ENCODE measurements around the gene IL20RA.

The IL20RA gene

GRCh38 chr6:137044366-137045221, at the start of gene IL20RA:
Gene IL20RA (minus strand): TSS chr6:137044965. CDS start chr6:137044728, 237 bp downstream.
- H3K36me3 ChIP-seq (ENCODE audit: control insufficient read depth, low read depth, low read length), result no peaks in the 10 kb centered on the region
- H3K4me3 ChIP-seq (ENCODE audit: low read length), result peak within 1 kb of the TSS; percentile 58
- no peaks in the 10 kb centered on the region for H3K9me3 ChIP-seq (ENCODE audit: control insufficient read depth, low read depth, low read length)
- peaks cover 41% of the 10 kb centered on the region for H3K27me3 ChIP-seq (ENCODE audit: control insufficient read depth, insufficient read depth, low read length)
- H3K4me1 ChIP-seq (ENCODE audit: control insufficient read depth, low read depth, low read length), result no peaks in the 10 kb centered on the region
- no peak within 1 kb of the TSS for H3K27ac ChIP-seq (ENCODE audit: low read length)
- H3K9ac ChIP-seq (ENCODE audit: low read length), result peak within 1 kb of the TSS; percentile 39

- Histone ChIP-seq H3K27me3 (ENCODE audit: control insufficient read depth, insufficient read depth, low read length) (no peaks in the 10 kb centered on the region), H3K36me3 (ENCODE audit: control insufficient read depth, low read depth, low read length) (no peaks in the 10 kb centered on the region), H3K9ac (ENCODE audit: low read length) (no peak overlapping the region), H3K9me3 (ENCODE audit: control insufficient read depth, low read depth, low read length) (no peaks in the 10 kb centered on the region), H3K4me3 (ENCODE audit: low read length) (no peak overlapping the region), H3K27ac (ENCODE audit: low read length) (no peak overlapping the region), H3K4me1 (ENCODE audit: control insufficient read depth, low read depth, low read length) (peaks cover 9% of the 10 kb centered on the region)
Observed at GRCh38 chr6:137093183-137094069, 48.7 kb upstream of the IL20RA start.

GRCh38 chr6:137092018-137092417, 47.3 kb upstream of the IL20RA start:
- no peaks in the 10 kb centered on the region for H3K9me3 ChIP-seq (ENCODE audit: control insufficient read depth, low read depth, low read length)
- H3K27me3 ChIP-seq (ENCODE audit: control insufficient read depth, insufficient read depth, low read length), result no peaks in the 10 kb centered on the region
- H3K36me3 ChIP-seq (ENCODE audit: control insufficient read depth, low read depth, low read length), result no peaks in the 10 kb centered on the region
- H3K4me1 ChIP-seq (ENCODE audit: control insufficient read depth, low read depth, low read length), result peaks cover 9% of the 10 kb centered on the region
- no peak overlapping the region for H3K4me3 ChIP-seq (ENCODE audit: low read length)
- no peak overlapping the region for H3K27ac ChIP-seq (ENCODE audit: low read length)
- H3K9ac ChIP-seq (ENCODE audit: low read length), result no peak overlapping the region

GRCh38 chr6:137089305-137089704, 44.5 kb upstream of the IL20RA start:
- Histone ChIP-seq H3K36me3 (ENCODE audit: control insufficient read depth, low read depth, low read length) (no peaks in the 10 kb centered on the region), H3K27me3 (ENCODE audit: control insufficient read depth, insufficient read depth, low read length) (no peaks in the 10 kb centered on the region), H3K9me3 (ENCODE audit: control insufficient read depth, low read depth, low read length) (no peaks in the 10 kb centered on the region), H3K4me3 (ENCODE audit: low read length) (no peak overlapping the region), H3K4me1 (ENCODE audit: control insufficient read depth, low read depth, low read length) (no peaks in the 10 kb centered on the region), H3K27ac (ENCODE audit: low read length) (no peak overlapping the region), H3K9ac (ENCODE audit: low read length) (no peak overlapping the region)

- Histone ChIP-seq H3K36me3 (ENCODE audit: control insufficient read depth, low read depth, low read length) (no peaks in the 10 kb centered on the region), H3K27ac (ENCODE audit: low read length) (no peak overlapping the region)
Observed at GRCh38 chr6:137087902-137088301, 43.1 kb upstream of the IL20RA start.

GRCh38 chr6:137086031-137086430, 41.3 kb upstream of the IL20RA start:
- H3K36me3 ChIP-seq (ENCODE audit: control insufficient read depth, low read depth, low read length), result no peaks in the 10 kb centered on the region
- H3K4me3 ChIP-seq (ENCODE audit: low read length), result no peak overlapping the region
- no peak overlapping the region for H3K9ac ChIP-seq (ENCODE audit: low read length)
- no peaks in the 10 kb centered on the region for H3K4me1 ChIP-seq (ENCODE audit: control insufficient read depth, low read depth, low read length)
- H3K27me3 ChIP-seq (ENCODE audit: control insufficient read depth, insufficient read depth, low read length), result no peaks in the 10 kb centered on the region
- H3K27ac ChIP-seq (ENCODE audit: low read length), result no peak overlapping the region
- H3K9me3 ChIP-seq (ENCODE audit: control insufficient read depth, low read depth, low read length), result no peaks in the 10 kb centered on the region

More at GRCh38 chr6:137087902-137088301, 43.1 kb upstream of the IL20RA start:
- H3K4me1 ChIP-seq (ENCODE audit: control insufficient read depth, low read depth, low read length), result no peaks in the 10 kb centered on the region
- H3K9ac ChIP-seq (ENCODE audit: low read length), result no peak overlapping the region
- no peaks in the 10 kb centered on the region for H3K27me3 ChIP-seq (ENCODE audit: control insufficient read depth, insufficient read depth, low read length)
- H3K9me3 ChIP-seq (ENCODE audit: control insufficient read depth, low read depth, low read length), result no peaks in the 10 kb centered on the region
- no peak overlapping the region for H3K4me3 ChIP-seq (ENCODE audit: low read length)

- H3K27me3 ChIP-seq (ENCODE audit: control insufficient read depth, insufficient read depth, low read length), result no peaks in the 10 kb centered on the region
- H3K9me3 ChIP-seq (ENCODE audit: control insufficient read depth, low read depth, low read length), result no peaks in the 10 kb centered on the region
- no peak overlapping the region for H3K4me3 ChIP-seq (ENCODE audit: low read length)
- no peak overlapping the region for H3K27ac ChIP-seq (ENCODE audit: low read length)
- H3K36me3 ChIP-seq (ENCODE audit: control insufficient read depth, low read depth, low read length), result no peaks in the 10 kb centered on the region
- no peaks in the 10 kb centered on the region for H3K4me1 ChIP-seq (ENCODE audit: control insufficient read depth, low read depth, low read length)
- no peak overlapping the region for H3K9ac ChIP-seq (ENCODE audit: low read length)
Observed at GRCh38 chr6:137084865-137085617, 40.3 kb upstream of the IL20RA start.

- H3K4me3 ChIP-seq (ENCODE audit: low read length), result no peak overlapping the region
- H3K9ac ChIP-seq (ENCODE audit: low read length), result no peak overlapping the region
- no peaks in the 10 kb centered on the region for H3K36me3 ChIP-seq (ENCODE audit: control insufficient read depth, low read depth, low read length)
- H3K4me1 ChIP-seq (ENCODE audit: control insufficient read depth, low read depth, low read length), result no peaks in the 10 kb centered on the region
- H3K27ac ChIP-seq (ENCODE audit: low read length), result no peak overlapping the region
- H3K9me3 ChIP-seq (ENCODE audit: control insufficient read depth, low read depth, low read length), result no peaks in the 10 kb centered on the region
- H3K27me3 ChIP-seq (ENCODE audit: control insufficient read depth, insufficient read depth, low read length), result no peaks in the 10 kb centered on the region
Observed at GRCh38 chr6:137084090-137084489, 39.3 kb upstream of the IL20RA start.

- no peaks in the 10 kb centered on the region for H3K9me3 ChIP-seq (ENCODE audit: control insufficient read depth, low read depth, low read length)
- no peak overlapping the region for H3K27ac ChIP-seq (ENCODE audit: low read length)
- H3K4me3 ChIP-seq (ENCODE audit: low read length), result no peak overlapping the region
- no peaks in the 10 kb centered on the region for H3K4me1 ChIP-seq (ENCODE audit: control insufficient read depth, low read depth, low read length)
- H3K27me3 ChIP-seq (ENCODE audit: control insufficient read depth, insufficient read depth, low read length), result no peaks in the 10 kb centered on the region
- H3K9ac ChIP-seq (ENCODE audit: low read length), result no peak overlapping the region
- H3K36me3 ChIP-seq (ENCODE audit: control insufficient read depth, low read depth, low read length), result no peaks in the 10 kb centered on the region
Observed at GRCh38 chr6:137081997-137082396, 37.2 kb upstream of the IL20RA start.

- no peaks in the 10 kb centered on the region for H3K4me1 ChIP-seq (ENCODE audit: control insufficient read depth, low read depth, low read length)
- no peaks in the 10 kb centered on the region for H3K9me3 ChIP-seq (ENCODE audit: control insufficient read depth, low read depth, low read length)
- no peaks in the 10 kb centered on the region for H3K27me3 ChIP-seq (ENCODE audit: control insufficient read depth, insufficient read depth, low read length)
- no peak overlapping the region for H3K9ac ChIP-seq (ENCODE audit: low read length)
- no peak overlapping the region for H3K27ac ChIP-seq (ENCODE audit: low read length)
- no peaks in the 10 kb centered on the region for H3K36me3 ChIP-seq (ENCODE audit: control insufficient read depth, low read depth, low read length)
- no peak overlapping the region for H3K4me3 ChIP-seq (ENCODE audit: low read length)
Observed at GRCh38 chr6:137080711-137081110, 35.9 kb upstream of the IL20RA start.

Measured in iPS-18a (cell line).